HepG2 (cell line): ENCODE measurements around the gene NEK3. TPM values are rescaled to one million over a fixed set of nuclear protein-coding genes. Genes with fewer than 3 reads are reported as not detected.

Source experiments
- ATF5 ChIP-seq: sonication (generic); formaldehyde crosslinking; IDR thresholded peaks from 2 replicates; pipeline ENCODE4 v1.4.0; 2020; ENCODE audit warnings: mild to moderate bottlenecking, low read depth, missing genetic modification reagents
- DBP ChIP-seq: sonication (generic); formaldehyde crosslinking; IDR thresholded peaks from 2 replicates; pipeline ENCODE4 v1.4.0; 2020; ENCODE audit warnings: missing genetic modification reagents; ENCODE audit errors: not compliant biosample characterization
- ETS1 ChIP-seq: sonication (generic); formaldehyde crosslinking; IDR thresholded peaks from 2 replicates; pipeline ENCODE4 v1.4.0; 2020; ENCODE audit warnings: missing genetic modification reagents
- HDAC2 ChIP-seq: sonication (generic); formaldehyde crosslinking; IDR thresholded peaks from 2 replicates; pipeline ENCODE4 v1.4.0; 2020; ENCODE audit warnings: missing genetic modification reagents
- HNRNPUL1 ChIP-seq: fragments of 200-400 bp; formaldehyde crosslinking; IDR thresholded peaks from 2 replicates; pipeline ENCODE4 v1.6.1; 2017; ENCODE audit warnings: low read depth, mild to moderate bottlenecking, low read length, moderate library complexity
- MAFG ChIP-seq: sonication (generic); formaldehyde crosslinking; IDR thresholded peaks from 2 replicates; pipeline ENCODE4 v1.5.1; 2020; ENCODE audit warnings: mild to moderate bottlenecking, missing genetic modification reagents
- NFE2L2 ChIP-seq: fragments of 150-350 bp; IDR thresholded peaks from 2 replicates; pipeline ENCODE4 v1.6.1; 2014; ENCODE audit warnings: low read length
- RAD21 ChIP-seq: fragments of 450-650 bp; formaldehyde crosslinking; IDR thresholded peaks from 2 replicates; pipeline ENCODE4 v1.5.0; 2020; ENCODE audit warnings: mild to moderate bottlenecking
- RBFOX2 ChIP-seq: fragments of 200-400 bp; formaldehyde crosslinking; IDR thresholded peaks from 2 replicates; pipeline ENCODE4 v1.6.1; 2017; ENCODE audit warnings: low read depth, mild to moderate bottlenecking, low read length
- SETDB1 ChIP-seq: sonication (generic); formaldehyde crosslinking; IDR thresholded peaks from 2 replicates; pipeline ENCODE4 v1.5.1; 2020; ENCODE audit warnings: missing genetic modification reagents, mild to moderate bottlenecking, borderline replicate concordance
- SP4 ChIP-seq: sonication (generic); formaldehyde crosslinking; IDR thresholded peaks from 2 replicates; pipeline ENCODE4 v1.8.1; 2023; ENCODE audit warnings: mild to moderate bottlenecking, missing genetic modification reagents
- ZNF124 ChIP-seq: sonication (generic); formaldehyde crosslinking; IDR thresholded peaks from 2 replicates; pipeline ENCODE4 v1.4.0; 2020; ENCODE audit warnings: missing genetic modification reagents
- ZNF292 ChIP-seq: sonication (generic); formaldehyde crosslinking; IDR thresholded peaks from 2 replicates; pipeline ENCODE4 v1.8.1; 2022; ENCODE audit warnings: mild to moderate bottlenecking, low read depth, missing genetic modification reagents, borderline replicate concordance
- ZNF296 ChIP-seq: sonication (generic); formaldehyde crosslinking; conservative IDR thresholded peaks from 2 replicates; pipeline ENCODE4 v1.5.0; 2020; ENCODE audit warnings: mild to moderate bottlenecking, missing genetic modification reagents
- ZNF367 ChIP-seq: sonication (generic); formaldehyde crosslinking; IDR thresholded peaks from 2 replicates; pipeline ENCODE4 v1.4.0; 2020; ENCODE audit warnings: missing genetic modification reagents, borderline replicate concordance
- ZNF460 ChIP-seq: sonication (generic); formaldehyde crosslinking; IDR thresholded peaks from 2 replicates; pipeline ENCODE4 v1.5.1; 2020; ENCODE audit warnings: missing genetic modification reagents, mild to moderate bottlenecking, borderline replicate concordance
- ZNF550 ChIP-seq: sonication (generic); formaldehyde crosslinking; IDR thresholded peaks from 2 replicates; pipeline ENCODE4 v1.4.0; 2020; ENCODE audit warnings: mild to moderate bottlenecking, missing genetic modification reagents, borderline replicate concordance
- ZNF660 ChIP-seq: sonication (generic); formaldehyde crosslinking; IDR thresholded peaks from 2 replicates; pipeline ENCODE4 v1.5.1; 2020; ENCODE audit warnings: mild to moderate bottlenecking, low read depth, missing genetic modification reagents, borderline replicate concordance
- ZNF747 ChIP-seq: sonication (generic); formaldehyde crosslinking; IDR thresholded peaks from 2 replicates; pipeline ENCODE4 v1.8.1; 2023; ENCODE audit warnings: missing genetic modification reagents, mild to moderate bottlenecking, borderline replicate concordance
- ZNF749 ChIP-seq: sonication (generic); formaldehyde crosslinking; IDR thresholded peaks from 2 replicates; pipeline ENCODE4 v1.8.0; 2022; ENCODE audit warnings: mild to moderate bottlenecking, missing genetic modification reagents, moderate library complexity, borderline replicate concordance
- ZNF770 ChIP-seq: sonication (generic); formaldehyde crosslinking; IDR thresholded peaks from 2 replicates; pipeline ENCODE4 v1.5.0; 2020; ENCODE audit warnings: mild to moderate bottlenecking, missing genetic modification reagents
- ZXDC ChIP-seq: sonication (generic); formaldehyde crosslinking; IDR thresholded peaks from 2 replicates; pipeline ENCODE4 v1.5.0; 2020; ENCODE audit warnings: mild to moderate bottlenecking, missing genetic modification reagents
- polyA plus RNA-seq, 8 experiments: library from polyadenylated mRNA; depleted of rRNA in 3 of 8; stranded (reverse) in 7 of 8; unstranded in 1 of 8; fragments of >200 nt; fragmentation: Illumina TruSeq in 4 of 8; extraction: Trizol in 4 of 8; gene quantifications; 2 replicates each; pipeline versions ENCODE4 v1.2.1 to v1.2.3, GENCODE V29; 2011 to 2016; ENCODE audit warnings: low read depth in 4 of 8, missing spikeins in 1 of 8, mixed read lengths in 1 of 8; ENCODE audit not compliant: insufficient read depth in 1 of 8
- total RNA-seq, 5 experiments: library from RNA; depleted of rRNA; stranded (reverse); fragments of >200 nt; fragmentation: Illumina TruSeq; extraction: Trizol; gene quantifications; 2 replicates each; pipeline ENCODE4 v1.2.3, GENCODE V29; 2016; ENCODE audit warnings: low read depth in 1 of 5

NEK3 gene
- total and polyA plus RNA-seq, 2 of the 13 experiments (the other 11 are each of a cell fraction or from before 2014, with no cell fraction given): 36.7 to 68.2 TPM

- TF ChIP-seq SP4 (CRISPR knock-in tag) (peak; percentile 95), ZNF749 (peak; percentile 89; the same call in 1 of the 2 replicates), RBFOX2 (peak; percentile 75), ZXDC (CRISPR knock-in tag) (no peak; the same call in 1 of the 2 replicates), DBP (no peak), RAD21 (peak; percentile 62), ZNF660 (no peak), NFE2L2 (no peak), SETDB1 (CRISPR knock-in tag) (no peak), HDAC2 (peak; percentile 91), ZNF770 (CRISPR knock-in tag) (peak; percentile 73; the same call in 1 of the 2 replicates), ZNF124 (CRISPR knock-in tag) (peak; percentile 94), ZNF747 (CRISPR knock-in tag) (peak; percentile 98; the same call in 1 of the 2 replicates), ZNF296 (CRISPR knock-in tag) (no peak), ZNF550 (CRISPR knock-in tag) (0 out of 2 replicates have a peak, but pooled peaks have one; percentile 65), ZNF367 (no peak), ETS1 (no peak), HNRNPUL1 (no peak), ZNF460 (CRISPR knock-in tag) (peak; percentile 87), ZNF292 (CRISPR knock-in tag) (peak; percentile 52; the same call in 1 of the 2 replicates), MAFG (CRISPR knock-in tag) (no peak), ATF5 (no peak)
Measured at GRCh38 chr13:52194184-52194868, 34.9 kb upstream of the NEK3 start (continued).
